Esophagus muscularis mucosa (tissue), 4 donors: Measurements from ENCODE around the gene USP2.

Experiments
- CTCF ChIP-seq, 3 experiments: fragments of 200-600 bp in 2 of 3; fragments of 450-650 bp in 1 of 3; sonication (generic) in 2 of 3; IDR thresholded peaks; one replicate each; pipeline ENCODE4 v1.5.1; 2017 to 2019; ENCODE audit warnings: antibody characterized with exemption in 3 of 3, mild to moderate bottlenecking in 2 of 3, moderate library complexity in 1 of 3
- EP300 ChIP-seq: sonication (generic); formaldehyde crosslinking; IDR thresholded peaks from one replicate; pipeline ENCODE4 v1.6.1; 2017; ENCODE audit warnings: antibody characterized with exemption
- POLR2A ChIP-seq: fragments of 450-650 bp; IDR thresholded peaks from one replicate; pipeline ENCODE4 v1.6.1; 2017; ENCODE audit warnings: antibody characterized with exemption, moderate library complexity, mild to moderate bottlenecking, low read depth
- POLR2AphosphoS5 ChIP-seq, 2 donors: sonication (generic); formaldehyde crosslinking; IDR thresholded peaks; one replicate each; pipeline ENCODE4 v1.6.1; 2017; ENCODE audit warnings: antibody characterized with exemption in 2 of 2

- TF ChIP-seq POLR2A (no peak), CTCF (IDR thresholded peaks at IDR 0.05) (no peak), EP300 (no peak), POLR2AphosphoS5 (IDR thresholded peaks at IDR 0.05) (peak in 1 of 2 donors; percentile 13)
Measured at GRCh38 chr11:119307974-119308373, 73.5 kb downstream of the USP2 start.
